ENCODE data around the gene DHX8.

- TF ChIP-seq CTCF (IDR thresholded peaks at IDR 0.05), result no peak
- no peak for TF ChIP-seq POLR2A (IDR thresholded peaks at IDR 0.05)
Measured at GRCh38 chr17:43547189-43547550, 63.4 kb downstream of the DHX8 start.

All from transverse colon (tissue), 3 donors.